SH-SY5Y (cell line): ENCODE data around the gene RRP8.

Experiments
- GATA2 ChIP-seq: IDR thresholded peaks from 2 replicates; pipeline ENCODE4 v1.6.1; 2011; ENCODE audit warnings: mild to moderate bottlenecking, low read depth, low read length
- GATA3 ChIP-seq: IDR thresholded peaks from 2 replicates; pipeline ENCODE4 v1.6.1; 2011; ENCODE audit warnings: low read depth, mild to moderate bottlenecking, low read length, moderate library complexity

GRCh38 chr11:6648501-6648900, 45.1 kb upstream of the RRP8 start:
- no peak for TF ChIP-seq GATA3
- no peak for TF ChIP-seq GATA2
